Adipocyte (in vitro differentiated cells): ENCODE data around the gene GGT1.
"Not testable (repeated sequence)": the region's sequence is repeated elsewhere in the genome, so short reads cannot be mapped to it uniquely, and the experiment has no call there.

Source experiments
- DNase-seq: peaks from one replicate; pipeline ENCODE4 v3.0.0-alpha.2; 2015; ENCODE audit warnings: low read depth
- H3K27me3 ChIP-seq: replicated peaks from 2 replicates; pipeline ENCODE4 v1.7.0; 2013; ENCODE audit warnings: mild to moderate bottlenecking, low read length, moderate library complexity; ENCODE audit not compliant: control insufficient read depth, insufficient read depth
- H3K36me3 ChIP-seq: 2 replicates; pipeline ENCODE4 v1.7.0; 2013; ENCODE audit warnings: low read length, mild to moderate bottlenecking, moderate library complexity; ENCODE audit not compliant: control insufficient read depth, insufficient read depth, severe bottlenecking
- H3K4me1 ChIP-seq: 2 replicates; pipeline ENCODE4 v1.7.0; 2013; ENCODE audit warnings: mild to moderate bottlenecking, low read length, moderate library complexity; ENCODE audit not compliant: control insufficient read depth, insufficient read depth
- H3K4me3 ChIP-seq: 2 replicates; pipeline ENCODE4 v1.7.0; 2013; ENCODE audit warnings: mild to moderate bottlenecking, low read length, moderate library complexity
- H3K9ac ChIP-seq: 2 replicates; pipeline ENCODE4 v1.7.0; 2013; ENCODE audit warnings: mild to moderate bottlenecking, low read length, moderate library complexity
- H3K9me3 ChIP-seq: 2 replicates; pipeline ENCODE4 v1.7.0; 2013; ENCODE audit warnings: mild to moderate bottlenecking, low read length, moderate library complexity; ENCODE audit not compliant: control insufficient read depth

GGT1 gene

GRCh38 chr22:24592851-24593558 is 10.0 kb upstream of the GGT1 start, which contains the start of gene LRRC75B:
TSS of gene LRRC75B (minus strand) at chr22:24593073. CDS start at chr22:24593039, 34 bp downstream.
- peak; percentile 91 for DNase-seq
- Histone ChIP-seq H3K9ac (peak within 1 kb of the TSS; percentile 75), H3K27me3 (no peaks in the 10 kb centered on the region), H3K9me3 (no peaks in the 10 kb centered on the region), H3K4me1 (peaks cover 3% of the 10 kb centered on the region), H3K4me3 (peak within 1 kb of the TSS; percentile 80), H3K36me3 (peaks cover 2% of the 10 kb centered on the region)

- Histone ChIP-seq H3K4me3 (peak overlapping the region; percentile 80), H3K9ac (peak overlapping the region; percentile 75)
- not testable (repeated sequence) for H3K9me3 ChIP-seq, H3K27me3 ChIP-seq, DNase-seq, H3K36me3 ChIP-seq, H3K4me1 ChIP-seq
These were observed 9.5 kb upstream of the GGT1 start for GRCh38 chr22:24593559-24593835.

GRCh38 chr22:24593836-24594568 is 9.0 kb upstream of the GGT1 start:
- Histone ChIP-seq H3K9me3 (no peaks in the 10 kb centered on the region), H3K36me3 (no peaks in the 10 kb centered on the region), H3K4me1 (peaks cover 3% of the 10 kb centered on the region), H3K9ac (peak overlapping the region; percentile 75), H3K4me3 (no peak overlapping the region), H3K27me3 (no peaks in the 10 kb centered on the region)
- DNase-seq, result no peak

DNA sequence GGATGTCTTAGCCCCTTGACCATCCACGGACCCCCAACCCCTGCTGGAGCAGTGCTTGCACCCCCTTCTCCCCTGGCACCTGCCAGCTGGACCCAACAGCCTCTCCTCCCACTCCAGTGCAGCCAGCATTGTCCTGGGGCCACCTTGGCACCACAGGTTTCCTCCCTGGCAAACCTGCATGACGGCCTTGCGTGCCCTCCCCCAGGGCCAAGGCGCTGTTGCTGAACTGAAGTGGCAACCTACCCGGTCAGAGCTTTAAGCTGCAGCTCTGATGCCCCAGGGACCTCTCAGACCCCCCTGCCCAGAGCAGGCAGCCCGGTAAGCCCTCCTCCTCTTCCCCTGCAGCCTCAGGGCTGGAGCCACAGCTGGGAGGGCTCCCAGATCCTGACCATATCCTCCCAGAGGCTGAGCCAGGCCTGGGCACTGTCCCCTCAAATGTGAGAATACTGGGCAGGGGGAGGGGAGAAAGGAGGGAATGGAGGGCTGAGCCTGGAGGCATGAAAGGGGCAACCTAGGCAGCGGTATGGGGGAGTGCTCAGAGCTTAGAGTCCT is 8.3 kb upstream of the GGT1 start:
- H3K36me3 ChIP-seq, result no peaks in the 10 kb centered on the region
- H3K9me3 ChIP-seq, result no peaks in the 10 kb centered on the region
- no peak overlapping the region for H3K4me3 ChIP-seq
- peaks cover 3% of the 10 kb centered on the region for H3K4me1 ChIP-seq
- no peak for DNase-seq
- H3K9ac ChIP-seq, result no peak overlapping the region
- H3K27me3 ChIP-seq, result no peaks in the 10 kb centered on the region

GRCh38 chr22:24595228-24595627 is 7.8 kb upstream of the GGT1 start:
- Histone ChIP-seq H3K9ac (no peak overlapping the region), H3K4me3 (no peak overlapping the region), H3K27me3 (no peaks in the 10 kb centered on the region), H3K4me1 (peaks cover 3% of the 10 kb centered on the region), H3K9me3 (no peaks in the 10 kb centered on the region), H3K36me3 (no peaks in the 10 kb centered on the region)
- no peak for DNase-seq

DNA sequence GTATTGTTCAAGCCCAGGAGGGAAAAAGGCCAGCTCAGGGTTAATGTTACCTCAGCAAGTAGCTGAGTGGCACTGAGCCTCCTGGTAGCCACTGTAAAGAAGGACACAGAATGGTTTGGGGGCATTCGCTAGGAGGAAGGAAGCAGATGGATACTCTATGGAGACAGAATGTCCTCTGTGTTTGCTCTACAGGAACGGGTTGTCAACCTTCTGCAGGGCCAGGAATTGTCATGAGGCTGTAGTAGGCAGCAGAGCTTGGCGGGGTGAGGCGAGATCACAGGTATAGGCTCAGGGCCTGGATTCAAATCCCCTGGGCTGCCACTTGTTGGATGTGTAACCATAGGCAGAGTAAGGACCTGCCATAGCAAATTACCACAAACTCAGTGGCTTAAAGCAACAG is 7.1 kb upstream of the GGT1 start:
- Histone ChIP-seq H3K27me3 (no peaks in the 10 kb centered on the region), H3K4me3 (no peak overlapping the region), H3K4me1 (peaks cover 3% of the 10 kb centered on the region), H3K9ac (no peak overlapping the region), H3K9me3 (no peaks in the 10 kb centered on the region), H3K36me3 (no peaks in the 10 kb centered on the region)
- no peak for DNase-seq

- DNase-seq, H3K4me3 ChIP-seq, H3K36me3 ChIP-seq, H3K27me3 ChIP-seq, H3K9me3 ChIP-seq, H3K4me1 ChIP-seq, H3K9ac ChIP-seq: not testable (repeated sequence)
These were observed 5.9 kb upstream of the GGT1 start for GRCh38 chr22:24597076-24597475.

DNA sequence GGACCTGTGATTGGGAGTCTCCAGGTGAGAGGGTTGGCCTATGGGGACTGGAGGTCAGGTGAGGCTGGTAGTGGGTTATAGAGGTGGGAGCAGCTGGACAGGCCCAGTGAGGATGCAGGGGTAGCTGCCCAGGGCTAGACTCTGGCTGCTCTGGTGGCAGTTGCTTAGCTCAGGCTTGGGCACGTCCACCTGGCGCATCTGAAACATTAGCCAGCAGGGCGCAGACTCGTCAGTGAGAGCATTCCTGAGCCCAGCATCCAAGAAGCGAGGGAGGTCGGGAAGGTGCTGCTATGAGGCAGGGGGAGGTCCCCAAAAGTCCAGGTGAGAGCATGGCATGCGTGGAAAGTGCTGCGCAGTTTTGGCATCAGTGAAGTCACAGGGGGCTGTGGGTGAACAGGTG is 3.5 kb upstream of the GGT1 start:
- Histone ChIP-seq H3K36me3 (no peaks in the 10 kb centered on the region), H3K27me3 (no peaks in the 10 kb centered on the region), H3K9ac (no peak overlapping the region), H3K4me1 (no peaks in the 10 kb centered on the region), H3K4me3 (no peak overlapping the region), H3K9me3 (no peaks in the 10 kb centered on the region)
- no peak for DNase-seq

- H3K9me3 ChIP-seq, H3K4me3 ChIP-seq, H3K4me1 ChIP-seq, H3K27me3 ChIP-seq, DNase-seq, H3K36me3 ChIP-seq, H3K9ac ChIP-seq: not testable (repeated sequence)
These were observed 2.9 kb upstream of the GGT1 start for GRCh38 chr22:24599958-24600715.

- Histone ChIP-seq H3K9me3 (no peaks in the 10 kb centered on the region), H3K4me3 (no peak overlapping the region), H3K4me1 (no peaks in the 10 kb centered on the region), H3K36me3 (no peaks in the 10 kb centered on the region), H3K27me3 (no peaks in the 10 kb centered on the region), H3K9ac (no peak overlapping the region)
- DNase-seq, result no peak
These were observed 1.5 kb upstream of the GGT1 start for GRCh38 chr22:24601217-24602104.
